CD4-positive, alpha-beta T cell treated with Interleukin-15 for 4 hours (primary cell): Measurements from ENCODE around the gene MORN4.
A peak's percentile ranks its signal among the peaks of the same experiment; 100 is the strongest.
"Not testable (repeated sequence)": the region's sequence is repeated elsewhere in the genome, so short reads cannot be mapped to it uniquely, and the experiment has no call there.

Experiments used
- DNase-seq: peaks from one replicate; pipeline ENCODE4 v3.0.0-alpha.2; 2020; ENCODE audit warnings: low spot score

Gene MORN4

DNA sequence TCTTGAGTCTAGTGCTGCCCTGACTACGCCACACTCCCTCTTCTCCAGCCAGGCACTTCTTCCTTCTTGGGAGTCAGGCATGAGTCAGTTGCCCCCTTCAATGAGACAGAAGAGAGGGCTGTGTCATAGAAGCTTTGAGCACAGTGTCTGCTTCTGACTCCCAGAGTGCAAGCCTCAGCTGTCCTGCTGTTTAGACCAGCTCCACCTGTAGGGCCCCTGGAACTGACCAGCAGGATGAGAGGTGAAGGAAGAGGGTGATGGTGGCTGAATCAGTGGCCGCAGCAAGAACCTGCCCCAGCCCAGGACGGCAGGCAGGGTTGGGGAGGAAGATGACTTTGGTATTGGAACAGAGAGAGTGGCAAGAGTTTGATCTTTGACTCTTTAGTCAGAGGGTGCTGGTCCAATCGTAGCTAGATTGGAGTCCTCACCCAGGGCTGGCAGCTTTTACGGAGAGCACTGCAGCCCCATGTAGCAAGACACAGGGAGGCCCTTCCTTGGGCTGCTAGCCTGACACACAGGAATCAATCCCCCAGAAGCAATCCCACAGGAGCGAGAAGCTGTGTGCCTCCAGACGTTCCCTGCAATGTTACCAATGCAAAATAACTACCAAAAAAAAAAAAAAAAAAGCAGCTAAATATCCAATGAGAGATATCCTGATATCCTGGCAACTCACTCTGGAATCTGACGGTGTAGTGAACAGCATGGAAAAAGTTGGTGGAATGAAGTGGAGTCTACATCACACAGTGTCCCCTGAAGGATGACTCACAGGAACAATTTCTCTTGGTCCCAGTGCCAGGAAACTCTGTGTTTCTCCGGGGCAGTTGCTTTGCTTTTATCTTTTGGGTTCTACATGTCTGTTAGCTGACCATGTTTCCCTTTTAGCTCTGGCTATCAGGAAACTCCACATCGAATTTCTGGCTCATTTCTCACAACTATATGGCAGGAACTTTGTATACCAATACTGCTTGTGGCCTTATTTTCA is 36.9 kb downstream of the MORN4 start:
- DNase-seq: no peak

DNA sequence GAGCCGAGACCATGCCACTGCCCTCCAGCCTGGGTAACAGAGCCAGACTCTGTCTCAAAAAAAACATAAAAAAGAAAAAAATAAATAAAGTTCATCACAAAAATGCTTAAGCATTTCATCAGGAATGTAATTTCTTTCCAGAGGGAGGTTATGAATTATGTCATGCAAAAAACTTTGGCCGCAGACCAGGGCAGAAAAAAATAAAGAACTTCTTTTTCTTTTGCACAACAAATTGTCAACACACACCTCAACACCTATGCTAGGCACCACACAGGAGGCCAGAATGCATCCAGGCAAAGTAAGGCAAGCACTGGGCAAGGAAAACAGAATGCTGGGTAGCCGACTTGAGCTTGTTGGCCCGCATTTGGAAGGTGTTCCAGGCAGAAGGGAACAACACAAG is 39.9 kb downstream of the MORN4 start:
- no peak for DNase-seq

- DNase-seq: no peak
Measured at GRCh38 chr10:97590748-97591495, 42.4 kb downstream of the MORN4 start.

- peak; percentile 30 for DNase-seq
Measured at GRCh38 chr10:97590082-97590747, 43.1 kb downstream of the MORN4 start.

GRCh38 chr10:97589479-97589878 is 43.8 kb downstream of the MORN4 start, which contains the start of gene C10orf62:
Gene C10orf62 (plus strand): TSS chr10:97589721. CDS start chr10:97589898, 177 bp downstream.
- DNase-seq: no peak

DNA sequence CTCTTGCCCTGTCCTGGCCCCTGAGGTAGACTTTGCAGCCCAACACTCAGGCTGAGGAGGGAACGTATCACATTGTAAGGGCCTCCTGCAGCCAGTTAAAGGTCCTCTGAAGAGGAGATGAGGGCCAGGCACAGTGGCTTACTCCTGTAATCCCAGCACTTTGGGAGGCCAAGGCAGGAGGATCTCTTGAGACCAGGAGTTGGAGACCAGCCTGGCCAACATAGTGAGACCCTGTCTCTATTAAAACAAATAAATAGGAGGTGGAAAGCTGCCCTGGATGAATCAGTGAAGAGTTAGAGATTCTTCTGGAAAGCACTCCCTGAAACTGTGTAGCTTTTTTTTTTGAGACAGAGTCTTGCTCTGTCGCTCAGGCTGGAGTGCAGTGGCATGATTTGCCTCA is 46.1 kb downstream of the MORN4 start:
- no peak for DNase-seq

DNA sequence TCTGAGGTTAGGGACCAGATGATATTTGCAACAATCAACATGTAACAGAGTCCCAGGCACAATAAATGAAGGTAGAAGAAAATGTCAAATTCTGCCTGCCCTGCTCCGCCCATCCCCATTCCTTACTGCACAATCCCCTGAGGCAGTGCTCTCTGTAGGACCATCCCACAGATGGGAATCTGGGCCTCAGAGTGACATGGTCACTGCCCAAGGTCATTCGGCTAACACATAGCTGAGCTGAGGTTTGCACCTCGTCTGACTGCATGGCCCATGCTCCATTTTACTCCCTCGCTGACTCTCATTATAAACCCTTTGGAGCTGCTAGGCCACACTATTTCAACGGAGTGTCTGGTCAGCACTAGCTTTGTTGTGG is 47.9 kb downstream of the MORN4 start:
- no peak for DNase-seq

DNA sequence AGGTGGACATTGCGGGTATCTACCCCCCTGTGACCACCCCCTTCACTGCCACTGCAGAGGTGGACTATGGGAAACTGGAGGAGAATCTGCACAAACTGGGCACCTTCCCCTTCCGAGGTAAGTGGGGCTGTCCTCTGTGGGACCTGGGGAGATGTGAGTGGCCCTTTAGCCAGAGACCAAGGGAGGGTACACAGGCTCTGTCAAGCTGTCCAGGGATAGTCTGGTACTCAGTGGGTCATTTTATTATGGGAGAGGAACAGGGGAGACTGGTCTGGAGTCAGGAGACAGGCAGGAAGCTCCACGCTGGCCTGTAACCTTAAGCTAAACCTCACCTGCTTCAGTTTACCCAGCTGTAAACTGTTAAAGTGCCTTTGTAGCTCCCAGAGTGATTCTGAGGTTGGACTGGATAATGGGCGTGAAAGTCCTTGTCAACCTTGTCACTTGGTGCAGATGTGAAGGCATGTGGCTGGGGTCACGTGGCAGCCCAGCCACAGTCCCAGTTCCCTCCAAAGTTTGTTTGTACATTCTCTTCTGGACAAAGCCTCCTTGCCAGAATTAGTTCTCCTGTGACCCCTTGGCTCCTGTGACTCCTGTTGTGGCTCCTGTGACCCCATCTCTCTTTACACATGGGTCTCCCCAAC is 48.4 kb downstream of the MORN4 start:
- DNase-seq: no peak

DNA sequence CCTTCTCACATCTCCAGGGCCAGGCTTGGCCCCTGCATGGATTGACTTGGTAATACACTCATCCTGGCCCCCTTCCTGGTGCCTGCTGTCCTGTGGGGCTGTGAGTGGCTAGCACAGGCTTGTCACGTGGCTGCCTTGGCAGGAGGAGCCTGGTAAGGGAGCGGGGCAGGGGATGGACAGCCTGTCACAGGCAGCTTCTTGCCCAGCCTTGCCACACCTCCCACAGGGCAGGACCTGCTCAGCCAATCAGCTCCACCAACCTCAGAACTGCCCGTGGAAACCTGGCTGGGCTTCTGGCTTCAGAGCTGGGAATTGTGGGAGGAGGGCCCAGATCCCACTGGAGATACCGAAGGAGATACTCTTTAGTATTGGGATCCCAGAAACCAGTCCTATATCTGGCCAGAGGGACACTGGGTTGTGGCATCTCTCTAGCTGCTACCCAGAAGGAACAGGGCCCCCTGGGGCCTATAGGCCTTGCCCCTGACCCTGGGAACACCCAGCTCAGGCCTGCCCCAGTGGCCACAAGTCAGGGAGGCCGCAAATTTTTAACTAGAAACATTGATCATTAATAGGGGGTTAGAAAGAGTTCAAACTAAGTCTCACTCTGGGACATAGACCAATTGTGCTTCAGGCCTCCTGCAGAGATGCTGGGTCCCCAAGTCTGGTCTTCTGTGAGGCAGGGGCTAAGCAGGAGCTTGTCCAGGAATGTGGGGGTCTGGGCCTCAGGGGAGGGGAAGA is 49.1 kb downstream of the MORN4 start, which contains the start of gene HOGA1:
Gene HOGA1 (plus strand): TSS at position 330 of the 738 bp plus-strand sequence. CDS start 315 bp downstream, at position 645.
- no peak for DNase-seq

DNA sequence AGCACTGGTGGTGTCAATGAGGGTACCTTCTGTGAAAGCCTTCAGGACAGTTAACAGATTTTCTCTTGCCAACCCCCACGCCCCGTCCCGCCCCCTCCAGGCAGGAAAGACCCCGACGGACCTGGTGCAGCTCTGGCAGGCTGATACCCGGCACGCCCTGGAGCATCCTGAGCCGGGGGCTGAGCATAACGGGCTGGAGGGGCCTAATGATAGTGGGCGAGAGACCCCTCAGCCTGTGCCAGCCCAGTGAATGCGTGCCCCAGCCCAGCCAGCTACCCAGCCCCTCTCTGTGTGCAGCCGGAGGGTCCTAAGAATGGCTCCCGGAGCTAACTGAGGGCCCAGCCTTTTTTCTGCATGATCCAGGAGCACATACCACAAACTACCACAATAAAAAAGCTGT is 49.8 kb downstream of the MORN4 start:
- DNase-seq: no peak

DNA sequence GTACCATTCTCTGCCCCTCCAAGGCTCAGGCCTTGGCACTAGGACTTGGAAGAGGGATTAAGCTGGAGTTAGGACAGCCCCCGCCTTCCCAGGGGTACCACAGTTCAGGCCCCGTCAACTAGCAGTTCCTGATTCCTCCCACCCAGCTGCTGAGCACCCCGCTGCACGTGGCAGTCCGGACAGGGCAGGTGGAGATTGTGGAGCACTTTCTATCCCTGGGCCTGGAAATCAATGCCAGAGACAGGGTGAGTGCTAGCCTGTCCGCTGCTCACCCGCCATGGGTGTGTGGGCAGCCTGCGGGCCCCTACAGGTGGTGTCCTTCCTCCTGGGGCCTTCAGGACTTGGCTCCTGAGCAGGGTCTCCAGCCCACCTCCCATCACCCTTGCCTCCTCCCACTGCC is 51.1 kb downstream of the MORN4 start:
- DNase-seq: no peak

DNA sequence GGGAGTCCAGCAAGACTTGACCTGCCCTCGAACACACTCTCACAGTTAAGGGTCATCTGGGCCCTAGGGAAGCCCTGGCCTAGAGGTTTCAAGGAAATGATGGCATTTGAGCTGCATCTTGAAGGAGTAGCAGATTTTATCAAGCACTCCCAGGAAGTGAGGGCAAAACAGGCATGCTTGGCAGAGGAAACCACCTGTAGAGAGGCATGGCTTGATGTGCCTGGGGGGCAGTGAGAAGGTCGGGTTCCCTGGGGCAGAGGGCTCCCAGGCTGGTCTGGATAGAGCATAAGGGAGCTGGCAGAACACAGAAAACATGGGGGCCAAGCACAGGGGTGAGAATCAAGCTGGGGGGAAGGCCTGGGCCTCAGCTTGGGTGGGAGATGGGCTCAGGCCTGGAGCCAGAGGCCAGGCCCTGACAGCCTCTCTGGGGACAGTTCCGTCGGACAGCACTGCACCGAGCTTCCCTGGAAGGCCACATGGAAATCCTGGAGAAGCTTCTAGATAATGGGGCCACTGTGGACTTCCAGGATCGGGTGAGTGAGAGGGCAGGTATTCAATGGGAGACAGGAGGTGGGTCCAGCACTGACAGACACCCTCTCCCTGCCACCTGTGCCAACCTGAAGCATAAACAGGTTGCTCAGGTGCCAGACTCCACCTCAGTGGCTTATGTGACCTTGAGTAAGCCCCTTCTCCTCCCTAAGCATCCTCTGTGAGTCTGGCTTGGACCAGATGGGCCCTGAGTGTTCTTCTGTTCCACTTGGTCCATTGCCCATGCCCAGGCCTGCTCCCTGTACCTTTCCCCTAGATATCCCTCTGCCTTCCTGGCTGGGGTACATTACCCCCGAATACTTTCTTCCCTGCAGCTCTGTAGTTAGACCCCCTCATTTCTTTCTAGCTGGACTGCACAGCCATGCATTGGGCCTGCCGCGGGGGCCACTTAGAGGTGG is 52.6 kb downstream of the MORN4 start:
- no peak for DNase-seq

DNA sequence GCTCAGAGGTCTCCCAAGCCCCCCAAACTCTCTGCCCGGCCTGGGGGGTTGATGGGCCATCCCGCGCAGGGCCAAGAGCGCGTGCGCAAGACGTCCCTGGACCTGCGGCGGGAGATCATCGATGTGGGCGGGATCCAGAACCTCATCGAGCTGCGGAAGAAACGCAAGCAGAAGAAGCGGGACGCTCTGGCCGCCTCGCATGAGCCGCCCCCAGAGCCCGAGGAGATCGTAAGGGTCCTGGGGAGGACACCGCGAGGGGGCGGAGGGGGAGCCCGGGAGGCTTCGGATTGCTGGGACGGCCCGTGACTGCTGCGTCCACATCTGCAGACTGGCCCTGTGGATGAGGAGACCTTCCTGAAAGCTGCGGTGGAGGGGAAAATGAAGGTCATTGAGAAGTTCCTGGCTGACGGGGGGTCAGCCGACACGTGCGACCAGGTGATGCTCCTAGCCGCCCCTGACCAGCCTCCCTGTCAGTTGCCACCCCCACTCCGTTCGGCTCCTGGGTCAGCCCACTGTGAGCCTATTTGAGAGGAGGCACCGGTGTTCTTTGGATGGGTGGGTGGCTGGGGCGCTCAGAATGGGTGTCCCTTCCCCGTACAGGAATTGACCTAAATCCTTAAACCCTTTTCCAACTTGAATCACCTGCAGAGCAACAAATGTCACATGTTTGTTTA is 55.0 kb downstream of the MORN4 start:
- DNase-seq: no peak

GRCh38 chr10:97577701-97578100 is 55.6 kb downstream of the MORN4 start:
- no peak for DNase-seq

GRCh38 chr10:97576487-97576886 is 56.8 kb downstream of the MORN4 start:
- not testable (repeated sequence) for DNase-seq

GRCh38 chr10:97575127-97575668 is 58.1 kb downstream of the MORN4 start:
- DNase-seq: no peak

DNA sequence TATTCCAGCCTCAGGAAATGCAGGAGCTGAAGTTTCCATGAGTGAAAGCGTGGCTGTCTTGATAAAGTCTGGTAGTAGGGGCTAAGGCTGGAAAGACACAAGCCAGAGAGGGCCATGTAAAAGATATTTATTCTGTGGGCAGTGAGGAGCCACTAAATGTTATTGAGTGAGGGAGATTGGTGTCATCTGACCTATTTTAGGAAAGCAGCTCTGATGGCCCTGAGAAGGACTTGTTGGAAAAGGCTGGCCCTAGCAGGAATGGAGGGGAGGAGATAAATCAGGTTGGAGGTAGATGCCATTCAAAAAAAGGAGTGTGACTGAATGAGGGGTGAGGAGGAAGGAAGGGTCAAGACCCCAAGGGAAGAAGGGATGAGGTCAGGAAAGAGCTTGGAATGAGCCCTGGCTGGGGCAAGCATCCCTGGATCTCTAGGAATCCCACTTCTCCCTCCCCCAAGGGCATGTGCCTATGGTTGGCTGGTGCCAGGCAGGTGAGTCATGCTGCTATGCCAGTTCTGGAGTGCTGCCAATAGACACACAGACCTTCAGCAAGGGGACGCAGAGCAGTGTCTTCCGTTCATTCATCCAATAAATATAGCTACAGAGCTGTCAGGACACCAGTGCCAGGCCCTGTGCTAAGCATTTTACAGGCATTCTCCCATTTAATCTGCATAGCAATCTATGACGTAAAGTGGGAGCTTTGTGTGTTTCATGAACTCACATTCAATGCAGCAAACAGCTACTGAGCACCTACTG is 58.8 kb downstream of the MORN4 start:
- DNase-seq: no peak

DNA sequence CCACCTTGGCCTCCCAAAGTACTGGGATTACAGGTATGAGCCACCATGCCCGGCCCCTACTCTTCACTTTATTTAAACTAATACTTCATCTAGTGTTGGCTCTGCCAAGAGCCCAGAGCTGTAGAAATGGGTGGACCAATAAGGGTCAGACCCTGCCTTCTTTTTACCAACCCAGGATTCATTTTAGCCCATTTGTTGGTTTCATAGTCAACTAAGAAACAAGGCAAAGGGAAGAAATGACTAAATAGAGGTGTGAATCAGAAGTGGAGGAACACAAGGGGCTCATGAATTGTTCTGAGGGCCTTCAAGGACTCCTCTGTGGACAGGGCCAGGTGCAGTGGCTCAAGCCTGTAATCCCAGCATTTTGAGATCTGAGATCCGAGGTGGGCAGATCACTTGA is 59.6 kb downstream of the MORN4 start:
- DNase-seq: no peak
